GM18498 (cell line): ENCODE measurements around the gene TIMP3.

Experiments
- ATAC-seq: cut with Tn5 transposase; IDR thresholded peaks from one replicate; pipeline ENCODE4 v1.9.1; 2021; ENCODE audit warnings: mild to moderate bottlenecking, moderate library complexity; ENCODE audit not compliant: unreplicated experiment

TIMP3 gene

GRCh38 chr22:32805361-32805881, 3.9 kb downstream of the TIMP3 start:
- no peak for ATAC-seq

GRCh38 chr22:32806296-32806695, 4.8 kb downstream of the TIMP3 start:
- no peak for ATAC-seq

- no peak for ATAC-seq
Observed at GRCh38 chr22:32808038-32808445, 6.5 kb downstream of the TIMP3 start.

GRCh38 chr22:32809786-32810554, 8.5 kb downstream of the TIMP3 start:
- ATAC-seq, result no peak

- no peak for ATAC-seq
Observed at GRCh38 chr22:32810555-32811133, 9.1 kb downstream of the TIMP3 start.

GRCh38 chr22:32811788-32812545, 10.5 kb downstream of the TIMP3 start:
- no peak for ATAC-seq

GRCh38 chr22:32814285-32814860, 12.9 kb downstream of the TIMP3 start:
- no peak for ATAC-seq

GRCh38 chr22:32815059-32815458, 13.6 kb downstream of the TIMP3 start:
- no peak for ATAC-seq

- no peak for ATAC-seq
Observed at GRCh38 chr22:32815943-32816342, 14.4 kb downstream of the TIMP3 start.

- ATAC-seq, result no peak
Observed at GRCh38 chr22:32817137-32817730, 15.7 kb downstream of the TIMP3 start.

GRCh38 chr22:32818446-32819115, 17.1 kb downstream of the TIMP3 start:
- ATAC-seq, result no peak

- ATAC-seq, result no peak
Observed at GRCh38 chr22:32819120-32819519, 17.6 kb downstream of the TIMP3 start.

- no peak for ATAC-seq
Observed at GRCh38 chr22:32820131-32821119, 18.9 kb downstream of the TIMP3 start.

- no peak for ATAC-seq
Observed at GRCh38 chr22:32822179-32822877, 20.8 kb downstream of the TIMP3 start.

GRCh38 chr22:32823024-32823730, 21.7 kb downstream of the TIMP3 start:
- no peak for ATAC-seq

GRCh38 chr22:32824531-32825312, 23.2 kb downstream of the TIMP3 start:
- no peak for ATAC-seq

- no peak for ATAC-seq
Observed at GRCh38 chr22:32826537-32826936, 25.0 kb downstream of the TIMP3 start.
